NOMO-1 treated with dmso at 0.1 percent for 144 hours (cell line): ENCODE measurements around the gene PRKG1.

Experiments used
- DNase-seq: peaks from one replicate; lab custom pipeline; 2025; ENCODE audit not compliant: unreplicated experiment; lab: John Stamatoyannopoulos, UW

Gene PRKG1

GRCh38 chr10:51897560-51897959, 823.3 kb downstream of the PRKG1 start:
- DNase-seq = no peak

DNA sequence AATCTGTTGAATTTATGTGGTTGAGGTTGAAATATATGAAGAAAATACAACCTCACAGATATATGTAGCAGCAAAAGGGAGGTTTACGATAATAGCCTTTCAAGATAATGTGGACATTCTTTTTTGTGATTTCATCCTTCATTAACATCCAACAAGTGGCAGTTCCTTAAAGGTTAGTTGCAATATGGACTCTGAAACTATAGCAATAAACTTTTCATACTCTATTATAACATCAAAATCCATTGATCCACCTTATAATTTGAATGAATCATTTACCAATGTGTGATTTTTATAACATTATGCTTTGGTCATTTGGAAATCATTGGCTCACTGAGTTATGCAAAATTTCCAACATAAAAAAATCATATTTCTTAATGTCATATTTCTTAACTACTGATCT, 825.9 kb downstream of the PRKG1 start:
- no peak for DNase-seq

- no peak for DNase-seq
Measured at GRCh38 chr10:51903675-51904074, 829.4 kb downstream of the PRKG1 start.

GRCh38 chr10:51905032-51905431, 830.7 kb downstream of the PRKG1 start:
- no peak for DNase-seq

GRCh38 chr10:51907361-51907760, 833.1 kb downstream of the PRKG1 start:
- DNase-seq = no peak

DNA sequence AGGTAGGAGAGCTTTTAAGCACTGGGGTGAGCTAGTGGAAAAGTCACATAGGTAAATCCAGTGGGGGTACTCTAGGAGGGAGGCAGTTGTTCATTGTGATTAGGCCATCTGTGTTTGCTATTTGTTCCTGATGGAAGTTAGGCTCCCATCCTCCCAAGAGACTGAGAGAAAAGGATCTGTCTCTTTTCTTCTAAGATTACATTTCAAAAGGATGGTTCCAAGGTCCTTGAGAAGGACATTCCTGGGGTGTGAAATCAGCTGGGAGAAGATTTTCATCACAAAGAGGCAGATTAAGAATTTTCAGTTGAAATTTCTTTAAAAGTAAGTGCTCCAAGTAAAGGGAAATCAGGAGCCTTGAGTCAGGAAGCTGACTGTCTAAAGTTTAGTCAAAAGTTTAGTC, 835.9 kb downstream of the PRKG1 start:
- no peak for DNase-seq

DNA sequence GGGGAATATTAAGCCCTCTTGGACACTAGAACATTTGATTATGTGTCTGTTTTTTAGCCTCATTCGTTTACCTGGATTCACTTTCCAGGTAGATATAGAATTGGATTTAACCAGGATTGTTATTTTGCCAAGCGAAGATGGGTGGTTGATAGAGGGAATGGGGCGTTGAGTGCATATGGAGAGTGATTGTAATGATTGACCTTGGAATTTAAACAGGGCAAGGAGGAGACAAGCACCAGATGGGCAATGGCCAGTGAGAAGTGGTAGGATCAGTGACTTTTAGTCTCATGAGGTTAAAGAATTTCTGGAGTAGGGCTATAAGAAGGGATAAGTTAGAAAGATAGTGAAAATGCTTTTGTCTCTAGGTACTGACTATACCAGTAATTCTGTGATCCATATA, 836.3 kb downstream of the PRKG1 start:
- no peak for DNase-seq

- no peak for DNase-seq
Measured at GRCh38 chr10:51911723-51912122, 837.4 kb downstream of the PRKG1 start.

GRCh38 chr10:51915031-51915542, 840.8 kb downstream of the PRKG1 start:
- DNase-seq = no peak

DNA sequence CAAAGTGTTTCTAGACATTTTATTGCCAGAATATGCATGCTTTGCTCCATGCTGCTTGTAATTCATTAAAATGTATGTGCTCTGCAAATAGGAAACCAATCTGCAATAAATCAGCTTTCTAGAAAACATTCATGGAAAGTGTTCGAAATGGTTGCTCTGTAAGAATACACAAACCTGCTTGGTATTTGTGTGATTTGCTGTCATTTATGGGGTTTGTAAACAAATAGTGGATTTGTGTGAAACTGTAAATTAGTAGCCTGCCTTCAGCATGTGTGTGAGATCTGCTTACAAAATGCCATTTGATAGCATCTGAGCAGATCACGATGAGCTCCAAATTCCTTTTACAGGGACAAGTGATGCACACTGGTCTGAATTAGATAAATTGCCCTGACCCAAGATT, 844.2 kb downstream of the PRKG1 start:
- no peak for DNase-seq

DNA sequence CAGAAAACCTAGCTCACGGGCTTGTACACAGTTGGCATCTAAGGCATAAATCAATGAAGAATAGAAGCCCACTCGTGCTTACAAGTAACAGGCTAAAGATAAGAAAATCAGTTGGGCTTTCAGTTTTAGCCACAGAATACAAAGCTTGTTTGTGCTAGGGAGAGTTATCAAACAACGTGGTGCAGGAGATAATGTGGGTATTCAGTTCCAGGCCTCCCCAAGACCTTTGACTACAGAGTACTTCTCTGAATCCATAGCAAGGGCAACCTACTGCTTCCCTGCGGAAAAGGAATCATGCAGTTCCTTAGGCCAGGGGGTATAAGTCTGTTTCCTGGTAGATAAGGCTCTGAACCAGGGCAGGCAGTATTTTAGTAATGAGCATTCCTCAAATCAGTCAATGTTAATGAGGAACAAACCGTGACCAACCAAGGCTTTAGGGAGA, 844.6 kb downstream of the PRKG1 start:
- no peak for DNase-seq

- DNase-seq = no peak
Measured at GRCh38 chr10:51920672-51921071, 846.4 kb downstream of the PRKG1 start.

DNA sequence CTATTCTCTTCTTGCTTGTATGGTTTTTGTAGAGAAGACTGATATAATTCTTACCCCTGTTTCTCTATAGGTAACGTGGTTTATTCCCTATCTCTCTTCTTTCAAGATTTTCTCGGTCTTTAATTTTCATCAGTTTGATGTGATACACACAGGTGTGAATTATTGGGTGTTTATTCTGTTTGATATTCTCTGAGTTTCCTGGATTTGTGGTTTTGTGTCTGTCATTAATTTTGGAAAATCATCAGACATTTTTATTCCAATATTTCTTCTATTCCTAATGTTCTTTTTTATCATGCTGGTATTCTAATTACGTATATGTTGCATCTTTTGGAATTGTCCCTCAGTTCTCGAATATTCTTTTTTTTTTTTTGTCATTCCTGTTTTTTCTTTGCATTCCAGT, 850.1 kb downstream of the PRKG1 start:
- DNase-seq = no peak

GRCh38 chr10:51926337-51926736, 852.0 kb downstream of the PRKG1 start:
- DNase-seq = no peak

GRCh38 chr10:51928162-51928561, 853.9 kb downstream of the PRKG1 start:
- DNase-seq = no peak

- DNase-seq = no peak
Measured at GRCh38 chr10:51932530-51932929, 858.2 kb downstream of the PRKG1 start.

- no peak for DNase-seq
Measured at GRCh38 chr10:51934373-51934772, 860.1 kb downstream of the PRKG1 start.

GRCh38 chr10:51935341-51935740, 861.1 kb downstream of the PRKG1 start:
- no peak for DNase-seq

DNA sequence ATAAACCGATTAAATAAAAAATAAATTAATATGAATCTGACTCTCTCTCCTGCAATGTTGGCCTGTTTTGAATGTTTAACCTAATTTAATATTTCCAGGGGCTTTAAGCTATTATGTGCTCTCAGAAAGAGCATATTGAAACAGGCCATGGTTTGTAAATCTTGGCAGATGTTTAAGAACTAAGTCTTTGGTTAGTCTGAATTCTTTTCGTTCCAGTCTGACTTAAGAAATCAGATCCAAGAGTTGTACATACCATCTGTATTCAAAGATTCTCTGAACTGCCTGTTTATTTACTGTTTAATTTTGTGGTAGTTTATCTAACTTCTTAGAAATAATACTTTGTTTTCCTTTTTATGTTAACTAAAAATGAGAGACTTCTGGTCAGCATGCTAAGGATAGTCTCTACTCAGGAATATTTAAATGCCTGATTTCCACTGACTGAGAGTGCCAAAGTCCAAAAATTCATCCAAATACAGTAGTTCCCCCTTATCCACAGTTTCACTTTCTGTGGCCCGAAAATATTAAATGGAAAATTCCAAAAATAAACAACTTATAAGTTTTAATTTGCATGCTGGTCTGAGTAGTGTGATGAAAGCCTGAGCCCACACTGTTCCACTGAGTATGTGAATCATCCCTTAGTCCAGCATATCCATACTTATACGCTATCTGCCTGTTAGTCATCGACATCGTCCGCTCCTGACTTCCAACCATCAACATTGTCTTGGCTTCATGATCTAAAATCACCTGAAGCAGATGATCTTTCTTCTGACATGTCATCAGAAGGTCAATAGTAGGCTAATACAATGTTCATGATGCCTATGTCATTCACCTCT, 863.2 kb downstream of the PRKG1 start:
- no peak for DNase-seq

DNA sequence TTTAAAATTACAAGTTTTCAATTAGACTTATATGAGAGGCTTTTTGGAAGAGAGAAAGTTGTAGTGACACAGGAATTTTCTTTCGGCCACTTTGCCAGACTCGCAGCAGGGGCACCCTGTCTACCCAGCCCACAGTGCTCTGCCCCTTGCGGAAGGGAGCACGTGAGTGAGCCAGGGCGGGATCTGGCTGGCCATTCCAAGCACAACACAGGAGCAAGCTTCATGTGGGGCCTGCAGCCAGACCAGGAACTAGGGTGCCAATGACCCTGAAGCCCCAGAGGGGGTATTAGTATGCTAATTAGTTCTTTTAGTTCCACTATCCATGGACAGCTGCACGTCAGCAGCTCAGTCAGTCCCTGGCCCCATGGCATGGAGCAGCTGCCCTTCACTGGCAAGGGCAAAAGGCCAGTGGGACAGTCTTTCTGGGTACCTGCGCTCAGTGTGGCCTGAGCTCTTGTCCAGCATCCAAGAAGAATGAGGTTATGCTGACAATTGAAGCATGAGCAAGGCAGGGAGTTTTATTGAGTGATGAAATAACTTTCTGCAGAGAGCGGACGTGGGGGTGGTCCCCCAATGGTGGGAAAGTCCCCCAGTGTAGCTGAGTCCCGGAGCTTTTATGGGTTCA, 876.2 kb downstream of the PRKG1 start:
- DNase-seq = no peak

DNA sequence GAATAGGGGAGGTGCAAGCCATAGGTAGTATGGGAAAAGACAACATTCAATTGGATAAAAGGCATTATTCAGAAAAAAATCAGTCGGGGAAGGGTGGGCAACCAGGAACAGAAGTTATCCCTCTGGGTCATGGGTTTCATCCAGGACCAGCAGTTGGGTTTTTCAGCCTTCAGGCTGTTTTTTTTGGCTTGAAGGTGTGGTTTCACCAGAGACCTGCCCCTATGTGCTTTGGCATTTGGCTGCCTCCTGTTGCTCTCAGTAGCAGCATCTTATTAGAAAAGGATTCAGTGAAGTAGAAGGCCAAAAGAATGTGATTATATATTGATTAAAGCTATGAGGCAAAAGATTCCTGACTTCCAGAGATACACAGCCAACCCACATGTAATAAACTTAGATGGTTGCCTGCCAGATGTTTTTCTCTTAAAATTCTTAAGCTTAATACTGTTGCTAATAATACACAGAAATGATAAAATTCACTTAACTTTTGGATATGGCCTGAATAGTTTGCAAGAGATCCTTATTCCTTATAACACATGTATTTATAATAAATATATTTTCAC, 876.8 kb downstream of the PRKG1 start:
- DNase-seq = no peak

DNA sequence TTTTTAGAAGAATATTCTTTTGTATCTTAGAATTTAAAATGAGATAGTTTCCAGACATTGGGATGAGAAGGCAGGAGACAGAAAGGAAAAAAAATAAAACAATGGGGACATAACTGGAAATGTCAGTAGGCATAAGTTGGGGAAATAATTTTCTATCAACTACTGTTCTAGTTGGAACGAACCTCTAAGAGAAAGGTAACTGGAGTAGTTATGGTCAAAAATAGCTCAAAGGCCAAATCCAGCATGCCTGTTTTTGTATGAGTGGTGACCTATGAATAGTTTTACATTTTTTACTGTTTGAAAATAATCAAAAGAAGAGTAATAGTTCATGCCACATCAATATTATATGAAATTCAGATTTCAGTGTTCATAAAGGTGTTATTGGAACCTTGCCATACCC, 877.3 kb downstream of the PRKG1 start:
- DNase-seq = no peak
